Tibial nerve (tissue), 4 donors: ENCODE results near the gene ACAD10. TPM values are rescaled to one million over a fixed set of nuclear protein-coding genes. Genes with fewer than 3 reads are reported as not detected.

ENCODE experiments used
- DNase-seq, 2 donors: peaks; one replicate each; pipeline ENCODE4 v3.0.0-alpha.2; 2019; ENCODE audit warnings: low spot score in 2 of 2
- H3K27ac ChIP-seq, 4 donors: fragments of 200-600 bp; sonication (generic) in 3 of 4; one replicate each; pipeline ENCODE4 v1.5.1; 2017 to 2019; ENCODE audit warnings: mild to moderate bottlenecking in 1 of 4
- H3K27me3 ChIP-seq, 2 donors: fragments of 200-600 bp; sonication (generic) in 1 of 2; one replicate each; pipeline versions ENCODE4 v1.5.1 to v1.6.0; 2017 to 2019
- H3K36me3 ChIP-seq, 3 donors: fragments of 200-600 bp; sonication (generic); one replicate each; pipeline ENCODE4 v1.5.1; 2018 to 2019
- H3K4me1 ChIP-seq, 4 donors: fragments of 200-600 bp; sonication (generic) in 3 of 4; one replicate each; pipeline ENCODE4 v1.5.1; 2017 to 2019
- H3K4me3 ChIP-seq, 4 donors: fragments of 200-600 bp; sonication (generic) in 3 of 4; one replicate each; pipeline ENCODE4 v1.5.1; 2017 to 2019; ENCODE audit warnings: mild to moderate bottlenecking in 1 of 4, moderate library complexity in 1 of 4
- H3K9me3 ChIP-seq, 4 donors: fragments of 200-600 bp; sonication (generic) in 3 of 4; one replicate each; pipeline ENCODE4 v1.5.1; 2017 to 2019
- EP300 ChIP-seq, 2 donors: sonication (generic); formaldehyde crosslinking; IDR thresholded peaks; one replicate each; pipeline ENCODE4 v1.6.1; 2017; ENCODE audit warnings: antibody characterized with exemption in 2 of 2, mild to moderate bottlenecking in 1 of 2
- POLR2A ChIP-seq, 2 donors: fragments of 450-650 bp; IDR thresholded peaks; one replicate each; pipeline ENCODE4 v1.6.1; 2017; ENCODE audit warnings: antibody characterized with exemption in 2 of 2, mild to moderate bottlenecking in 2 of 2, moderate library complexity in 2 of 2
- WGBS, 2 donors: methylation state at CpG; one replicate each; pipeline ENCODE4 v1.1.5; 2018; 5-methylcytosine and 5-hydroxymethylcytosine counted together
- total RNA-seq, 4 donors: library from RNA; depleted of rRNA; stranded (reverse); fragments of >200 nt; gene quantifications; one replicate each; pipeline ENCODE4 v1.1.0, GENCODE V29; 2016
- TF ChIP-seq, protein P1 (sequence below), 5 experiments: fragments of 200-600 bp in 3 of 5; fragments of 450-650 bp in 2 of 5; sonication (generic) in 3 of 5; IDR thresholded peaks; one replicate each; pipeline ENCODE4 v1.5.1; 2016 to 2019; ENCODE audit warnings: antibody characterized with exemption in 5 of 5, mild to moderate bottlenecking in 3 of 5, moderate library complexity in 2 of 5

ACAD10 gene
- total RNA-seq, 4 donors from 2014 or later: 20.3 to 41.4 (median 21.4) TPM

DNA sequence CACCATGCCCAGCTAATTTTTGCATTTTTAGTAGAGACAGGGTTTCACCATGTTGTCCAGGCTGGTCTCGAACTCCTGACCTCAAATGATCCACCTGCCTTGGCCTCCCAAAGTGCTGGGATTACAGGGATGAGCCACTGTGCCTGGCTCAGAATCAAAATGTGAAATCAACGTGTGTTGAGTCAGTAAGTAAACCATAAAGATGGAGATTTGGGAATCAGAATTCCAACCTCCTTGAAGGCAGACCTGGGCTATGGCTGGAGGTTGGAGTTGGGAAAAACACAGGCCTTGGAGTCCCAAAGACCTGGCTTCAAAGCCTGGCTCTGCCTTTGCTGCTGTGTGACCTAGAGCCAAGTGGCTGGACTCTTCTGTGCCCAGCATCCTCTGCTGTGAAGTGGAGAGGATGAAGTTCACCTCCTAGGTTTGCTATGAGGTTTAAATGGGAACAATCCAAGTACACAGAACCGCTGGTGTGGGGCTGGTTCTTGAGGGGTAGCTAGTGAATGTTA, 91.0 kb downstream of the ACAD10 start:
- no peaks in the 10 kb centered on the region for H3K27me3 ChIP-seq
- TF ChIP-seq EP300 (IDR thresholded peaks at IDR 0.05) (no peak), POLR2A (IDR thresholded peaks at IDR 0.05) (no peak)
- TF ChIP-seq, protein P1, sequence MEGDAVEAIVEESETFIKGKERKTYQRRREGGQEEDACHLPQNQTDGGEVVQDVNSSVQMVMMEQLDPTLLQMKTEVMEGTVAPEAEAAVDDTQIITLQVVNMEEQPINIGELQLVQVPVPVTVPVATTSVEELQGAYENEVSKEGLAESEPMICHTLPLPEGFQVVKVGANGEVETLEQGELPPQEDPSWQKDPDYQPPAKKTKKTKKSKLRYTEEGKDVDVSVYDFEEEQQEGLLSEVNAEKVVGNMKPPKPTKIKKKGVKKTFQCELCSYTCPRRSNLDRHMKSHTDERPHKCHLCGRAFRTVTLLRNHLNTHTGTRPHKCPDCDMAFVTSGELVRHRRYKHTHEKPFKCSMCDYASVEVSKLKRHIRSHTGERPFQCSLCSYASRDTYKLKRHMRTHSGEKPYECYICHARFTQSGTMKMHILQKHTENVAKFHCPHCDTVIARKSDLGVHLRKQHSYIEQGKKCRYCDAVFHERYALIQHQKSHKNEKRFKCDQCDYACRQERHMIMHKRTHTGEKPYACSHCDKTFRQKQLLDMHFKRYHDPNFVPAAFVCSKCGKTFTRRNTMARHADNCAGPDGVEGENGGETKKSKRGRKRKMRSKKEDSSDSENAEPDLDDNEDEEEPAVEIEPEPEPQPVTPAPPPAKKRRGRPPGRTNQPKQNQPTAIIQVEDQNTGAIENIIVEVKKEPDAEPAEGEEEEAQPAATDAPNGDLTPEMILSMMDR (IDR thresholded peaks at IDR 0.05): no peak
- peak overlapping the region in 3 of 4 donors; percentile 61 to 86 (median 77) for H3K27ac ChIP-seq
- H3K4me3 ChIP-seq: no peak overlapping the region
- WGBS, 2 donors: 79 to 88% methylated on average over 3 of the region's 3 CpGs
- peaks cover 3 to 56% (median 42%) of the 10 kb centered on the region in 4 donors for H3K4me1 ChIP-seq
- peaks cover 0 to 44% (median 0%) of the 10 kb centered on the region in 3 donors for H3K36me3 ChIP-seq
- no peak for DNase-seq
- peaks cover 0 to 7% (median 0%) of the 10 kb centered on the region in 4 donors for H3K9me3 ChIP-seq

DNA sequence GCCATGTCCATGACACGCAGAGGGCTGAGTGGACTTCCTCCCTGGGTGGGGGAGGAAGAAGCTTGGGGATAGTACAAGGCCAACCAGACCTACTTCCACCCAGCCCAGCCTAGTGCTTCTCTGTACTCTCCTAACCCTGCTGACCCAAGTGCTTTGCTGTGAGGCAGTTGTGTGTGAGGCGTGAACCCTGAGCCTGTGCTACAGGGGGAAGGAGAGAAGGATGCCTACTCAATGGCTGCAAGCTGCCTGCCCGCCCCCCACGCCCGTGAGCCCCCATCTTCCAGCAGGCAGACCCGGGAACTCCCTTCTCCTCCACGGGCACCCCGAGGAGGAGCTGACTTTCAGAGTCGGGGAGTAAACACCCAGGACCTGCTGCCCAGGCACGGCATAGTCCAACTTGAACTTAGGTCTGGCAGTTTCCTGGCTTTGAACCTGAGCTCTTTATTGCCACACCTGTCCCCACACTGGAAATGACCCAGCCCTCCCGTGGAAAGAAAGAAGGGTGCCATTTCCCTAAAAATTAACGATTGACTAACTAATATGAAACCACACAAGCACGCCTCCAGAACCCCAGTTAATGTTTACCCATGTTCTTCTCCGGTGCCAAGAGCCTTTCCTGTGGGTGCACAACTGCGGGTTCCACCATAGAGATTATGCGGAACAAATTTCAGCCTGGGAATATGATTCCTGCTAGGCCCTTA, 91.6 kb downstream of the ACAD10 start:
- Histone ChIP-seq H3K27ac (peak overlapping the region in 3 of 4 donors; percentile 61 to 86 (median 77)), H3K4me3 (no peak overlapping the region), H3K36me3 (peaks cover 0 to 50% (median 0%) of the 10 kb centered on the region in 3 donors), H3K9me3 (peaks cover 0 to 7% (median 0%) of the 10 kb centered on the region in 4 donors), H3K4me1 (peaks cover 3 to 55% (median 42%) of the 10 kb centered on the region in 4 donors), H3K27me3 (no peaks in the 10 kb centered on the region)
- 80 to 89% methylated on average over 16 of the region's 16 CpGs for WGBS, 2 donors
- TF ChIP-seq POLR2A (IDR thresholded peaks at IDR 0.05): no peak
- peak in 1 of 2 donors; percentile 7 for TF ChIP-seq EP300 (IDR thresholded peaks at IDR 0.05)
- TF ChIP-seq, protein P1 (IDR thresholded peaks at IDR 0.05): no peak
- no peak for DNase-seq

DNA sequence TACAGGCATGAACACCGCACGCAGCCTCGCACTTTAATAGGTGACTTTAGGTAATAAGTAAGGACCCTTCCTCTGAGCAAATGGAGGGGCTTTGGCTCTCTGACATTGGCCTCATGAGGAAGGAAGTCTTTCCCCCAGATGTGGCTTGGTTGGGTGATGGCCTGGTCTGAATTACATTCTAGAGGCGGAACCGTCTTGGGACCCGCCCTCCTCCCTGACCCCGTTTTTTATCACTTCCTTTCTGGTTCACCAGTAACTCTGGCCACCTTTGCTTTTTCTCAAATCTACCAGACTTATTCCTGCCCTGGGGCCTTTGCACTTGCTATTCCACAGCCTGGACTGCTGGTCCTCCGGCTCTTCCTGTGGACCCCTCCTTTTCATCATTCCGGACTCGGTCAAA, 94.3 kb downstream of the ACAD10 start:
- TF ChIP-seq POLR2A (IDR thresholded peaks at IDR 0.05): no peak
- TF ChIP-seq, protein P1 (IDR thresholded peaks at IDR 0.05): no peak
- TF ChIP-seq EP300 (IDR thresholded peaks at IDR 0.05): no peak
- Histone ChIP-seq H3K36me3 (peaks cover 0 to 77% (median 20%) of the 10 kb centered on the region in 3 donors), H3K4me3 (no peak overlapping the region), H3K9me3 (peaks cover 0 to 7% (median 0%) of the 10 kb centered on the region in 4 donors), H3K27ac (peak overlapping the region in 1 of 4 donors; percentile 34), H3K4me1 (peaks cover under 1 to 30% (median 20%) of the 10 kb centered on the region in 4 donors), H3K27me3 (no peaks in the 10 kb centered on the region)
- 89 to 90% methylated on average over 10 of the region's 10 CpGs for WGBS, 2 donors
- DNase-seq: no peak

DNA sequence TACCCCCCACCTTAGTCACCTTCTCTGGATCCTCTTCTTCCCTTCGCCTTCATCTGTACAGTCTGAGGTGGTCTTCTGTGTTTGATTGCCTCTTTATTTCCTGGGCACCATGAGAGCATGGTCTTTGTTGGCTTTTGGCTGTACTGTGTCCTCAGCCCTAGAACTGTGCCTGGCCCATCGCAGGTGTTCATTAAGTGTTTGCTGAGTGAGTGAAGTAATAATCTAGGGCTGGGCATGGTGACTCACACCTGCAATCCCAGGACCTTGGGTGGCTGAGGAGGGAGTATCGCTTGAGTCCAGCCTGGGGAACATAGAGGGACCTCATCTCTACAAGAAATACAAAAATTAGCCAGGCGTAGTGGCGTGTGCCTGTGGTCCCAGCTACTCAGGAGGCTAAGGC, 94.8 kb downstream of the ACAD10 start:
- H3K9me3 ChIP-seq: peaks cover 0 to 7% (median 0%) of the 10 kb centered on the region in 4 donors
- WGBS, 2 donors: 97% methylated on average over 5 of the region's 5 CpGs
- no peak overlapping the region for H3K4me3 ChIP-seq
- peak overlapping the region in 1 of 4 donors; percentile 34 for H3K27ac ChIP-seq
- TF ChIP-seq, protein P1 (IDR thresholded peaks at IDR 0.05): no peak
- no peak for TF ChIP-seq POLR2A (IDR thresholded peaks at IDR 0.05)
- TF ChIP-seq EP300 (IDR thresholded peaks at IDR 0.05): no peak
- H3K4me1 ChIP-seq: peaks cover 0 to 25% (median 15%) of the 10 kb centered on the region in 4 donors
- no peaks in the 10 kb centered on the region for H3K27me3 ChIP-seq
- peaks cover 0 to 81% (median 20%) of the 10 kb centered on the region in 3 donors for H3K36me3 ChIP-seq
- DNase-seq: no peak

DNA sequence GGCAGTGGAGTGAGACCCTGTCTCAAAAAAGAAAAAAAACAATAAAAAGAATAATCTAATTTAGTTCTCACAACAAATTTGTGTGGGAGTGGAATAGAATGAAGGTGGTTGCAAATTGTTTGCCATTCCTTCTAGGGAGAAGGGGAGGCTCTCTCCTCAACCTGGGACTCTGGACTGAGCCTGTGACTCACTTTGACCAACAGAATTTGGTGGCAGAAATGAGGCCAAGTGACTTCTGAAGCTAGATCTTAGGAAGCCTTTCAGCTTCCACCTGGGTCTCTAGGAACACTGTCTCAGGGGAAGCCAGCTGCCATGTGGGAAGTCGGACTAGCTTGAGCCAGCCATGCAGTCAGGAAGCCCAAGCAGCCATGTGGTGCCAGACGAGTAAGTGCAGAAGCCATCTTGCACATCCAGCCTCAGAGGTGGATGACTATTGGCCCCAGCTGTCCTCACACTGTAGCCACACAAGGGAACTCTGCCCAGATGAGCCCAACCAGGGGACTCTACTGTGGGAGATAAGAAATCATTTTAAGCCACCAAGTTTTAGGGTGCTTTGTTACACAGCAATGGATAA, 95.3 kb downstream of the ACAD10 start:
- TF ChIP-seq, protein P1 (IDR thresholded peaks at IDR 0.05): no peak
- no peak for TF ChIP-seq POLR2A (IDR thresholded peaks at IDR 0.05)
- TF ChIP-seq EP300 (IDR thresholded peaks at IDR 0.05): no peak
- 82 to 100% methylated on average over 2 of the region's 2 CpGs for WGBS, 2 donors
- Histone ChIP-seq H3K27ac (no peak overlapping the region), H3K9me3 (peaks cover 0 to 7% (median 0%) of the 10 kb centered on the region in 4 donors), H3K4me3 (no peak overlapping the region), H3K36me3 (peaks cover 0 to 85% (median 20%) of the 10 kb centered on the region in 3 donors), H3K4me1 (peaks cover 0 to 20% (median 10%) of the 10 kb centered on the region in 4 donors), H3K27me3 (no peaks in the 10 kb centered on the region)
- DNase-seq: no peak
